Activated CD4-positive, alpha-beta T cell treated with anti-CD3 and anti-CD28 coated beads, Interleukin-2, amount 50 U/mL, for 24 hours (primary cell): Measurements from ENCODE around the gene SBK2.

ENCODE experiments used
- DNase-seq, 2 donors: peaks; one replicate each; pipeline ENCODE4 v3.0.0-alpha.2; 2020; ENCODE audit warnings: low read depth in 1 of 2, low spot score in 1 of 2

The SBK2 gene

GRCh38 chr19:55554741-55555152 is 17.8 kb upstream of the SBK2 start:
- no peak for DNase-seq

GRCh38 chr19:55554302-55554701 is 17.4 kb upstream of the SBK2 start:
- no peak for DNase-seq

GRCh38 chr19:55553217-55554182 is 16.6 kb upstream of the SBK2 start:
- no peak for DNase-seq

DNA sequence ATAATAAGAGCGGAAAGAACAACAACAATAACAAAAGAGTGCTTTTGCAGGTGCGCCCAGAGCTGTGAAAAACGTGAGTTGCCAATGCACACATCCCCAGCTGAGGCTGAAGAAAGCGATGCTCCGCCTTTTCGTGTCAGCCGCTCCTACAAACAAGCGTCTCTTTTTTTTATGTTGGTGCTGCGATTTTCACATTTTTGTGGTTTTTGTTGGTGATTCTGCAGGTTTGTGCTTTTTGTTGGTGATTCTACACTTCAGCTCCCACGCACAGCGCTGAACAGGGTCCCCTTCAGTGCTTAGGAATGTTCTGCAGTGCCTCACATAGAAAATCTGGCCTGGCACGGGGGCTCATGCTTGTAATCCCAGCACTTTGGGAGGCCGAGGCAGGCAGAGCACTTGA is 15.7 kb upstream of the SBK2 start:
- DNase-seq = no peak

GRCh38 chr19:55552206-55552605 is 15.3 kb upstream of the SBK2 start:
- no peak for DNase-seq

- DNase-seq = no peak
Measured at GRCh38 chr19:55550321-55550650, 13.4 kb upstream of the SBK2 start.

DNA sequence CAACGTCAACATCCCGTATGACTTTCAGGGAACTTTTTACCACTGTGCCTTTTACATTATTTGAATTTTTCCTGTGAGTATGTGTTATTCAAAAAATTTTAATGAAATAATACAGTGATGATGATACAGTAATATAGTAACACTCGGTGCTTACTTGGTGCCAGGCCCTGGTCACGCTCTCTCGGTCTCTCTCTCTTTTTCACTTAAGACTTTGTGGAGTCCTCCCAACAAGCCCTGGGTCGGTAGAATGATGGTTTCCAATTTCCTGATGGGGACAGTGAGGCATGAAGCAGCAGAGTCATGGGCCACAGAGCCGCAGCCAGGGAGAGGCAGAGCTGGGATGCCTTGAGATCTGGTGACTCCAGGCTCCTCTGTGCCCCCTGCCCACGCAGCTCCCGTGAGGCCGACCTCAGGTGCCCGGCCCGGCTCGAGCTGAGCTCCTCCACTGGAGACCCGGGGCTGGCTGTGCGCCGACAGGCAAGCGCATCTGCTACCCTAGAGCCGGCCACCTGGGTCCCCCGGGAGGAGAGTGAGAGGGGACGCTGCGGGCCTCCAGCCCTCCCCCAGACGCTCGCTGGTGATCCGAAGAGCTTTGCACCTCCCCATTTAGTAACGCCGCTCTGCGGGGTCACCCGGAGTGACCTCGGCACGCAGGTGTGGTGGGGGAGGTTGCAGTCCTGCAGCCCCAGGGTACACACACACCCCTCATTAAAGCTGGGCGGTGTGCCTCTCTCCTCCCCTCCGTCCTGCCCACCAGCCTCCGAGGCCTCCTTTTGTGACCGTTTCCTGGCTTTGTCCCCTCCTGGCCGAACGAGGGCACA is 12.8 kb upstream of the SBK2 start:
- no peak for DNase-seq

DNA sequence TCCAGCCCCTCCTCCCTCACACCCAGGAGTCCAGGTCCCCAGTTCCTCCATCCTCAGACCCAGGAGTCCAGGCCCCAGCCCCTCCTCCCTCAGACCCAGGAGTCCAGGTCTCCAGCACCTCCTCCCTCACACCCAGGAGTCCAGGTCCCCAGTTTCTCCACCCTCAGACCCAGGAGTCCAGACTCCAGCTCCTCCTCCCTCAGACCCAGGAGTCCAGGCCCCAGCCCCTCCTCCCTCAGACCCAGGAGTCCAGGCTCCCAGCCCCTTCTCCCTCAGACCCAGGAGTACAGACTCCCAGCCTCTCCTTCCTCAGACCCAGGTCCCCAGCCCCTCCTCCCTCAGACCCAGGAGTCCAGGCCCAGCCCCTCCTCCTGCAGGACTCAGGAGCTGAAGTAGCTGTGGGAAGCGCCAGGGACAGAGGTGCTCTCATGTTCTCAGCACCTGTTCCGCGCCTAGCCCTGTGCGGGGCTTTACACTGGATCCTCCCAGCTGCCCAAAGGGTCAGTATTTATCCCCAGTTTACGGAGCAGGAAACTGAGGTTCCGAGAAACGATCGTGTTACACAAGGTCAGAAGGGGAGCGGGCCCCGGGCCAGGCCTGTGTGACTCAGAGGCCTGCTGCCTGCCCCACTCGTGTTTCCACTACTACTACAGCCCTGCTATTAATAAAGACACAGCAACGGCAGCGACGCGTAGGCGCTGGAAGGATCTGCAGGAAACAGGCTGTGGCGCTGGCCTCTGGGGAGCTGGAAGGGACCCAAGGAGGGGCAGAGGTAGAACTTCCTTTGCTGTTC is 10.1 kb upstream of the SBK2 start:
- no peak for DNase-seq

DNA sequence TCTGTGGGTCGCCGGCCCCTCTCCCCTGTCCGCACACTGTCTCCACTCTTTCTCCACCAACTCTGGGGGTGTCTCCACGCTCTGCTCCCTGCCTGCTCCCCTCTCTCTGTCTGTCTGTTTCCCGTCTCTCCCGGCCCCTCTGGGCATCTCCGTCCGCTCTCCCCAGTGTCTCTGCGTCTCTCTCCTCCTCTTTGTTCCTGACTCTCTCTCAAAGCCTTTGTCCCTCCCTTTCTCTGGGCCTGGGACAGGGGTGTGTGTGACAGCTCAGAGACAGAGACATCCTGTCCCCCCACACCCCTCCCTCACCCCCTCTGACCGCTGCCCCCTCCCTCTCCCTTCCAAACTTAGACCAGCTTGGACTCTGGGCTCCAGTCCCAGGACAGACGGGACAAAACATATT is 9.1 kb upstream of the SBK2 start:
- no peak for DNase-seq

DNA sequence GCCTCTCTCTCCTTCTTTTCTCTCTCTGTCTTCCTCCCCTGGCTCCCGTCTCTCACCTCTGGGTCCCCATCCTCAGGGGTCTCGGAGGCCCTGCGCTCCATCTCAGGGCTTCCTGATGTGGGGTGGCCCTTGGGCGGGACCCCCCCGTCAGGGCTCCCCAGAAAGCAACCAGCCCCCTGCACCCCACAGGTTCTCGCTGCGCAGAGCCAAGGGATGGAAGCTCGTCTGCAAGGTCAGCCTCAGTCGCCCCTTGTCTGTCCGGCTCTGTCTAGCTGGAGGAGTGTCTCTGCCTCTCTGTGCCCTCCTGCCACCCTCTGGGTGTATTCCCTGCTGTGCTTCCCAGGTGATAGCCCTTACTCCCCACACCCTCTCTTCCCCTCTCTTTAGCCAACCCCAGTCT is 8.5 kb upstream of the SBK2 start, which contains the start of gene SBK3:
TSS of gene SBK3 (minus strand) at position 101 of the 400 bp plus-strand sequence. CDS start at position 101, 0 bp downstream.
- DNase-seq = no peak

GRCh38 chr19:55544776-55545439 is 8.0 kb upstream of the SBK2 start:
- no peak for DNase-seq

- DNase-seq = no peak
Measured at GRCh38 chr19:55544014-55544413, 7.1 kb upstream of the SBK2 start.

- DNase-seq = no peak
Measured at GRCh38 chr19:55543567-55543966, 6.6 kb upstream of the SBK2 start.

GRCh38 chr19:55542292-55542855 is 5.4 kb upstream of the SBK2 start:
- DNase-seq = no peak

DNA sequence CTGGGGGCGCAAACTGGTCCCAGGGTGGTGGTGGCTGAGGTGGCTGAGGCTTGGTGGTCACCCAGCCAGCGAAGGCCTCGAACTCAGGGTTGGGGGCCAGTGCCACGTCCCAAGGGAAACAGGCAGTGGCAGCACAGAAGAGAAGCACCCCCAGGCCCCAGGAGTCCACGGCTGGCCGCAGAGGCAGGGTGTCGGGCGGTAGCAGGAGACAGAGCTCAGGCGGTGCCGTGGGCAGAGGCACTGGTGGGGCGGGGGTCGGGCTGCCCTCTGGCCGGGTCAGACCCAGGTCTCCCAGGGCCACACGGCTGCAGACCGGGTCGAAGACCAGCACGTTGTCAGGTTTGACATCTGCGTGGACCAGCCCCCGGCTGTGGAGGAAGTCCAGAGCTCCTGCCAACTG is 4.2 kb upstream of the SBK2 start:
- no peak for DNase-seq

DNA sequence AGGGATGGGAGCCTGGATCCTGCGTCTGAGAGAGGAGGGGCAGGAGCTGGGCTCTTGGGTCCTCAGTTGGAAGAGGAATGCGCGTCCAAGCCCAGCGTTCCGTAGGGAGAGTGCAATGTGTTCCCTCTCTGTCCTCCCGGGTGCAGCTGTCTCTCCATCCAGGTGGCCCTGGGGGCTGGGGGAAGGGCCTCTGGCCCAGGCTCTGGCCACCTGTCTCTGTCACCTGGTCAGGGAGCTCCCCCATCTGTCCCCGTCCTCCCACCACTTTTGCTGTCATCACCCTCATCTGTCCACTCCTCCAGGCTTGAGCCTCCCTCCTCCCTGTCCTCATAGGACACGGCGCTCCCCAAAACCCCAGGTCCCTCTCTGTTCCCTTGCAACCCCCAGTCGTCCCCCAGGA is 3.7 kb upstream of the SBK2 start:
- no peak for DNase-seq

DNA sequence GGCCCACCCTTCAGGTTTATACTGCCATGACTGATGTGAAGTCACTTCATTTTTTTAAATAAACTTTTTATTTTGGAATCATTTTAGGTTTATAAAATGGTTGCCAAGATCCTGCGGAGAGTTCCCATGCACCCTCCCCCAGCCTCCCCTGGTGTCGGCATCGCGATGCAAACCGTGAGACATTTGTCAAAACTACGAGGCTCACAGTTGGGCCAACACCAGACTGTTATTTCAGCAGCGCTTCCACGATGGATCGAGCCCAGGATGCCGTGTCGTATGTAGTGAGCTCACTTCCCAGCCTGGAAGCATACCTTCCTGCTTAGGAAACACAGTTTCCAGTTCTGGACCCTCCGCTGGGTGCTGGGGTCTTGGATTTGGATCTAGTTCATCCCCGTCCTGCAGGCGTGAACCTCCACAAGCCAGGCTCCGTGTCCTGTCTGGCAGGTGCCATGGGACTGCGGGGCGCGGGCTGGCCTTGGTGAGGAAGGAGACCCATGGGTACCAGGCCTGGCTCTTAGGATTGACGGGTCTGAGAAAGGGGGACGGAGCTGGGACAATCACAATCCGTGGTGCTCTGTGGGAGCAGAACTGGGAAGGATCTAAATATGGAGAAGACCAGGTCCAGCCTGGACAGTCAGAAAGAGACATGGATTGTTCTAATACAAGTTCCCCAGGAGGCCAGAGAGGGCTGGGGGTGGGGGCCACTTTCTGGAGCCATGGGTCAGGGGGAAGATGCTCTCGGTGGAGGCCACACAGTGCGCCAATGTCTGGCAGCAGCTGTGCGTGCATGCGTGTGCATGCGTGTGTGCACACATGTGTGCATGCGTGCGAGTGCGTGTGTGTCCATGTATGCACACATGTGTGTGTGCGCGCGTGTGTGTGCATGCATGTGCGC is 2.4 kb upstream of the SBK2 start:
- DNase-seq = no peak

DNA sequence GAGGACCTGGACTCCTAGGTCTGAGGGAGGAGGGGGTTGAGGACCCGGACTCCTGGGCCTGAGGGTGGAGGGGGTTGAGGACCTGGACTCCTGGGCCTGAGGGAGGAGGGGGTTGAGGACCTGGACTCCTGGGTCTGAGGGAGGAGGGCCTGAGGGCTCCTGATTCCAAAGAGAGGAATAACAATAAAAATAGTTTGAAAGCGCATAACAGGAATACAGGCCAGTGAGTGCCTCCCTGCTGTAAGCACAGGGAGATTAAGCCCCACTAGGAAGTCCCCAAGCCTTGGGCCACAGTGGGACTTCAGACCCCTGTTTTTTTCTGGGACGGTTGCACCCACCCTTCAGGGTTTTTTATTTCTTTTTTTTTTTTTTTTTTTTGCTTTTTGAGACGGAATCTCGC is 1.2 kb upstream of the SBK2 start:
- DNase-seq = no peak

DNA sequence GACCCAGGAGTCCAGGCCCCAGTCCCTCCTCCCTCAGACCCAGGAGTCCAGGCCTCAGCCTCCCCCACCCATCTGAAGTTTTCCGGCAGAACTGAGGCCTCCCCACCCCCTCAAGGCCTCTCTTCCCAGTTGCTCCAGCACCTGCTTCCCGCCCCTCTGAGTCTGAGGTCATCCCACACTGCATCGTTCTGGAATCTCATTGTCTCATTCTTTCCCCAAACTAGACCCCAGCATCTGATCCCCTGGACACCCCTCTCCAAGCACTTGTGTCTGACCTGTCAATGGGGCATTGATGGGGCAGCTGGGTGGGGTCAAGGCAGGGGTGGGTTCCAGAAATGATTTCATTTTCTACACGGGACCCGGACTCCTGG is 793 bp upstream of the SBK2 start:
- DNase-seq = no peak

- DNase-seq = no peak
Measured at GRCh38 chr19:55536366-55536765, 567 bp downstream of the SBK2 start.
